HCT116 (cell line): ENCODE data around the gene OR56B1. TPM values are rescaled to one million over a fixed set of nuclear protein-coding genes. Genes with fewer than 3 reads are reported as not detected.

ENCODE experiments used
- ATAC-seq: fragments of 200-7000 bp; cut with Tn5 transposase; 2 replicates; pipeline ENCODE4 v1.9.1; 2020; ENCODE audit warnings: mild to moderate bottlenecking, moderate library complexity
- BruUV-seq: library from RNA; stranded (reverse); fragments of 400-500 nt; replicated peaks from 2 replicates; lab custom pipeline; 2021; lab: Mats Ljungman, UMichigan
- CTCF ChIA-PET: fragments of 300-600 bp; sonication (Branson Sonifier 250); formaldehyde crosslinking; loops from one replicate; lab custom pipeline; 2021; ENCODE audit warnings: antibody characterized with exemption; lab: Charles Lee
- POLR2A ChIA-PET: fragments of 300-600, 350-600 bp; sonication (Branson Sonifier 250); formaldehyde crosslinking; loops from one replicate; lab custom pipeline; 2021; ENCODE audit warnings: antibody characterized with exemption; lab: Charles Lee
- RAD21 ChIA-PET, 2 experiments: fragments of 300-600 bp; sonication (Branson Sonifier 250); formaldehyde crosslinking; loops; one replicate each; lab custom pipeline; 2023; ENCODE audit warnings: low total read pairs in 2 of 2; ENCODE audit not compliant: uncharacterized antibody in 2 of 2, unreplicated experiment in 2 of 2, low non-redundant PET in 1 of 2; lab: Charles Lee
- DNase-seq: peaks from one replicate; pipeline ENCODE4 v3.0.0-alpha.2; 2010; ENCODE audit warnings: low read depth, low spot score
- H2AFZ ChIP-seq: fragments of 200-600 bp; shearing (Covaris generic), sonication (generic); 2 replicates; pipeline ENCODE4 v1.6.1; 2017; ENCODE audit warnings: low read depth, mixed run types, mixed read lengths, antibody characterized with exemption, low read length; ENCODE audit not compliant: poor library complexity, severe bottlenecking
- H3K27ac ChIP-seq: 2 replicates; pipeline ENCODE4 v1.5.1; 2012; ENCODE audit warnings: low read depth, low read length
- H3K27me3 ChIP-seq: fragments of 200-600 bp; sonication (generic); 2 replicates; pipeline ENCODE4 v1.6.1; 2016; ENCODE audit warnings: mixed run types, low read length, mixed read lengths; ENCODE audit not compliant: insufficient read depth
- H3K36me3 ChIP-seq, 2 experiments: fragments of 200-500 bp in 1 of 2; fragments of 200-600 bp in 1 of 2; sonication (Bioruptor generic) in 1 of 2; sonication (generic) in 1 of 2; 2 replicates each; pipeline versions ENCODE4 v1.5.1 to v1.6.1; 2014 to 2016; ENCODE audit warnings: low read length in 2 of 2, inconsistent platforms in 1 of 2, mixed read lengths in 1 of 2, mixed run types in 1 of 2; ENCODE audit not compliant: insufficient read depth in 2 of 2, control insufficient read depth in 1 of 2
- H3K4me1 ChIP-seq, 2 experiments: fragments of 200-600 bp in 1 of 2; sonication (generic) in 1 of 2; 2 replicates each; pipeline versions ENCODE4 v1.5.1 to v1.6.1; 2012 to 2017; ENCODE audit warnings: low read length in 2 of 2, inconsistent platforms in 1 of 2, mild to moderate bottlenecking in 1 of 2, mixed read lengths in 1 of 2, mixed run types in 1 of 2, moderate library complexity in 1 of 2; ENCODE audit not compliant: insufficient read depth in 2 of 2, control insufficient read depth in 1 of 2
- H3K4me2 ChIP-seq: fragments of 200-600 bp; sonication (generic); 2 replicates; pipeline ENCODE4 v1.6.1; 2017; ENCODE audit warnings: mixed run types, low read length, mixed read lengths
- H3K4me3 ChIP-seq, 2 experiments: fragments of 200-600 bp in 1 of 2; sonication (generic) in 1 of 2; replicated peaks in 1 of 2; 2 replicates each; pipeline ENCODE4 v1.5.1; 2011 to 2016; ENCODE audit warnings: low read length in 2 of 2, control low read depth in 1 of 2, low read depth in 1 of 2, mild to moderate bottlenecking in 1 of 2, mixed read lengths in 1 of 2, mixed run types in 1 of 2
- H3K79me2 ChIP-seq: fragments of 200-600 bp; sonication (generic); 2 replicates; pipeline ENCODE4 v1.6.1; 2017; ENCODE audit warnings: mild to moderate bottlenecking, mixed run types, low read length, moderate library complexity, mixed read lengths; ENCODE audit not compliant: insufficient read depth
- H3K9ac ChIP-seq: fragments of 200-600 bp; sonication (generic); 2 replicates; pipeline ENCODE4 v1.6.1; 2016; ENCODE audit warnings: low read length, mixed read lengths
- H3K9me2 ChIP-seq: fragments of 200-600 bp; sonication (generic), shearing (Covaris generic); 2 replicates; pipeline ENCODE4 v1.6.1; 2017; ENCODE audit warnings: mixed run types, mild to moderate bottlenecking, moderate library complexity; ENCODE audit not compliant: insufficient read depth
- H3K9me3 ChIP-seq, 2 experiments: fragments of 200-500 bp in 1 of 2; fragments of 200-600 bp in 1 of 2; sonication (Bioruptor generic) in 1 of 2; sonication (generic) in 1 of 2; 2 replicates each; pipeline ENCODE4 v1.6.1; 2014 to 2017; ENCODE audit warnings: low read length in 2 of 2, mixed read lengths in 2 of 2, inconsistent platforms in 1 of 2, low read depth in 1 of 2, mild to moderate bottlenecking in 1 of 2, mixed run types in 1 of 2, moderate library complexity in 1 of 2; ENCODE audit not compliant: control insufficient read depth in 1 of 2, insufficient read depth in 1 of 2
- H4K20me1 ChIP-seq: fragments of 200-600 bp; sonication (generic), shearing (Covaris generic); 2 replicates; pipeline ENCODE4 v1.6.1; 2017; ENCODE audit warnings: mixed run types, mild to moderate bottlenecking, moderate library complexity; ENCODE audit not compliant: insufficient read depth
- CTCF ChIP-seq, 3 experiments: fragments of 200-600 bp in 1 of 3; sonication (generic) in 1 of 3; IDR thresholded peaks in 2 of 3; conservative IDR thresholded peaks in 1 of 3; 2 replicates each; pipeline ENCODE4 v1.5.1; 2012 to 2017; ENCODE audit warnings: low read depth in 2 of 3, low read length in 2 of 3, antibody characterized with exemption in 1 of 3, borderline replicate concordance in 1 of 3, control low read depth in 1 of 3, mild to moderate bottlenecking in 1 of 3, mixed read lengths in 1 of 3, mixed run types in 1 of 3, moderate library complexity in 1 of 3; ENCODE audit not compliant: insufficient read depth in 1 of 3
- ELF1 ChIP-seq: IDR thresholded peaks from 2 replicates; pipeline ENCODE4 v1.6.1; 2012; ENCODE audit warnings: low read depth, borderline replicate concordance
- EZH2phosphoT487 ChIP-seq: fragments of 200-600 bp; IDR thresholded peaks from 2 replicates; pipeline ENCODE4 v1.6.1; 2018; ENCODE audit warnings: antibody characterized with exemption, borderline replicate concordance
- REST ChIP-seq: IDR thresholded peaks from 2 replicates; pipeline ENCODE4 v1.6.1; 2012; ENCODE audit warnings: low read depth
- SIN3A ChIP-seq: IDR thresholded peaks from 2 replicates; pipeline ENCODE4 v1.6.1; 2012; ENCODE audit warnings: low read depth
- SP1 ChIP-seq: IDR thresholded peaks from 2 replicates; pipeline ENCODE4 v1.6.1; 2012; ENCODE audit warnings: low read depth
- SRF ChIP-seq: IDR thresholded peaks from 2 replicates; pipeline ENCODE4 v1.6.1; 2012; ENCODE audit warnings: low read depth
- TCF7L2 ChIP-seq: IDR thresholded peaks from 2 replicates; pipeline ENCODE4 v1.7.0; 2011; ENCODE audit warnings: borderline replicate concordance, inconsistent platforms; ENCODE audit not compliant: insufficient read depth, insufficient read length; ENCODE audit errors: extremely low read depth
- YY1 ChIP-seq: IDR thresholded peaks from 2 replicates; pipeline ENCODE4 v1.6.1; 2011; ENCODE audit warnings: low read length, low read depth, moderate library complexity, mild to moderate bottlenecking; ENCODE audit not compliant: insufficient replicate concordance; ENCODE audit errors: extremely low read depth
- ZNF274 ChIP-seq: fragments of 200-500 bp; sonication (Bioruptor generic); IDR thresholded peaks from 2 replicates; pipeline ENCODE4 v1.6.1; 2014; ENCODE audit warnings: mild to moderate bottlenecking, low read depth, low read length, inconsistent platforms
- intact Hi-C: fragments of 100-400 bp; cut with micrococcal nuclease; formaldehyde crosslinking; loops from 2 replicates; pipeline ENCODE4 v1.10.0; 2022
- total RNA-seq: library from RNA; stranded (reverse); gene quantifications from one replicate; pipeline ENCODE4 v1.2.1, GENCODE V29; 2021; ENCODE audit not compliant: unreplicated experiment
- TF ChIP-seq, protein P1 (sequence below): IDR thresholded peaks from 2 replicates; pipeline ENCODE4 v1.6.1; 2012

The OR56B1 gene
- total RNA-seq, 1 experiment from 2014 or later = not detected

DNA sequence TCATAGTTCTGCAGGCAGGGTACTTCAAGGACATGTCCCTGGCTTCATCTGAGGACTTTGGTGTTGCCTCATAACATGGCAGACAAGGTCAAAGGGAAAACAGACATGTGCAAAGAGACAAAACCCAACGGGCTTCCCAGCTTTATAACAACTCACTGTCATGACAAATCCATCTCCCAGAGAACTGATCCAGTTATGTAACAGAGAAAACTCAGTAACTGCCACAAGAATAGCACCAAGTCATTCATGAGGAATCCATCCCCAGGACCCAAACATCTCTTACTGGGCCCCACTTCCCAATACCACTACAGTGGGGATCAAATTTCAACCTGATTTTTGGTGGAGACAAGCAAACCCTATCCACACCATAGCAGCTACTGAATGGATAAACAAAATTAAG, 30.8 kb downstream of the OR56B1 start:
- CTCF ChIA-PET = no interaction called here
- no peak overlapping the region for H2AFZ ChIP-seq
- TF ChIP-seq SP1 (no peak), SRF (no peak), CTCF (IDR thresholded peaks at IDR 0.05 in 2 of 3, conservative IDR thresholded peaks at IDR 0.05 in 1 of 3; ENCODE audit: borderline replicate concordance in 1 of 3, insufficient read depth in 1 of 3, low read depth in 2 of 3, low read length in 2 of 3) (no peak), ELF1 (no peak), TCF7L2 (no peak), ZNF274 (no peak), YY1 (no peak), REST (no peak), SIN3A (no peak), EZH2phosphoT487 (no peak)
- TF ChIP-seq, protein P1, sequence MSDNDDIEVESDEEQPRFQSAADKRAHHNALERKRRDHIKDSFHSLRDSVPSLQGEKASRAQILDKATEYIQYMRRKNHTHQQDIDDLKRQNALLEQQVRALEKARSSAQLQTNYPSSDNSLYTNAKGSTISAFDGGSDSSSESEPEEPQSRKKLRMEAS = no peak
- no peaks in the 10 kb centered on the region for H4K20me1 ChIP-seq
- H3K9ac ChIP-seq = no peak overlapping the region
- no peak for ATAC-seq
- H3K4me2 ChIP-seq = no peak overlapping the region
- BruUV-seq = no TSS peak
- RAD21 ChIA-PET = no interaction called here
- DNase-seq = no peak
- POLR2A ChIA-PET = no interaction called here
- H3K4me1 ChIP-seq = no peaks in the 10 kb centered on the region
- H3K9me2 ChIP-seq = no peaks in the 10 kb centered on the region
- intact Hi-C loops = no loop called here
- H3K79me2 ChIP-seq = no peaks in the 10 kb centered on the region
- no peak overlapping the region for H3K27ac ChIP-seq
- peaks cover 8% of the 10 kb centered on the region; the same call in 1 of the 2 replicates for H3K27me3 ChIP-seq
- H3K4me3 ChIP-seq = no peak overlapping the region
- H3K36me3 ChIP-seq = no peaks in the 10 kb centered on the region
- no peaks in the 10 kb centered on the region for H3K9me3 ChIP-seq
